A549 (cell line): ENCODE measurements around the gene PRKN. TPM values are rescaled to one million over a fixed set of nuclear protein-coding genes. Genes with fewer than 3 reads are reported as not detected.

Experiments
- ATAC-seq, 2 experiments: fragments of 200-7000 bp in 1 of 2; fragments of >200 bp in 1 of 2; cut with Nextera tagmentation in 1 of 2; cut with Tn5 transposase in 1 of 2; 3 replicates each; pipeline versions ENCODE4 v1.8.0 to v1.9.1; 2018 to 2020; ENCODE audit warnings: mild to moderate bottlenecking in 1 of 2, moderate library complexity in 1 of 2
- CTCF ChIA-PET: fragments of 300-600 bp; sonication (Branson Sonifier 250); formaldehyde crosslinking; extraction: SDS; loops from one replicate; lab custom pipeline; 2021; ENCODE audit warnings: antibody characterized with exemption, inconsistent platforms; lab: Yijun Ruan, JAX
- POLR2A ChIA-PET: fragments of 350-600 bp; formaldehyde crosslinking; extraction: SDS; loops from one replicate; lab custom pipeline; 2021; ENCODE audit warnings: antibody characterized with exemption, inconsistent platforms; lab: Yijun Ruan, JAX
- DNase-seq, 2 experiments: peaks; one replicate each; pipeline versions ENCODE4 v3.0.0 to v3.0.0-alpha.2; 2011 to 2016; ENCODE audit warnings: low read depth in 1 of 2, low spot score in 1 of 2
- FAIRE-seq: peaks from 2 replicates; lab custom pipeline; 2011; peaks lifted over from hg19 to GRCh38; lab: Jason Lieb, UNC
- H3K27ac ChIP-seq, 2 experiments: fragments of >200 bp; sonication (Bioruptor Twin); formaldehyde crosslinking; 3 replicates each; pipeline ENCODE4 v1.5.1; 2016 to 2017
- H3K4me1 ChIP-seq: fragments of >200 bp; sonication (Bioruptor Twin); formaldehyde crosslinking; 3 replicates; pipeline ENCODE4 v1.6.1; 2016
- H3K4me2 ChIP-seq: fragments of >200 bp; sonication (Bioruptor Twin); formaldehyde crosslinking; 3 replicates; pipeline ENCODE4 v1.6.1; 2016
- H3K4me3 ChIP-seq: fragments of >200 bp; sonication (Bioruptor Twin); formaldehyde crosslinking; 3 replicates; pipeline ENCODE4 v1.5.1; 2016
- H3K9me3 ChIP-seq: fragments of >200 bp; sonication (Bioruptor Twin); formaldehyde crosslinking; 3 replicates; pipeline ENCODE4 v1.6.1; 2016
- FOSL2 ChIP-seq, 2 experiments: fragments of 450-650 bp in 1 of 2; fragments of >200 bp in 1 of 2; sonication (Bioruptor Twin) in 1 of 2; formaldehyde crosslinking; IDR thresholded peaks; 2 replicates each; pipeline versions ENCODE4 v1.5.0 to v1.6.1; 2016 to 2020; ENCODE audit warnings: mild to moderate bottlenecking in 1 of 2, moderate library complexity in 1 of 2
- GATA3 ChIP-seq: IDR thresholded peaks from 2 replicates; pipeline ENCODE4 v1.6.1; 2012; ENCODE audit warnings: borderline replicate concordance
- KDM1A ChIP-seq: fragments of 200-600 bp; sonication (generic); IDR thresholded peaks from 2 replicates; pipeline ENCODE4 v1.6.1; 2016; ENCODE audit warnings: low read depth, mild to moderate bottlenecking
- MAFK ChIP-seq: fragments of 450-650 bp; IDR thresholded peaks from 2 replicates; pipeline ENCODE4 v1.6.1; 2014; ENCODE audit not compliant: partially characterized antibody
- MAZ ChIP-seq: fragments of 150-350 bp; IDR thresholded peaks from 2 replicates; pipeline ENCODE4 v1.6.1; 2014; ENCODE audit warnings: antibody characterized with exemption, low read depth, low read length, borderline replicate concordance
- NFE2L2 ChIP-seq: fragments of 150-350 bp; conservative IDR thresholded peaks from 2 replicates; pipeline ENCODE4 v1.6.1; 2014; ENCODE audit warnings: low read length
- NR3C1 ChIP-seq: fragments of >200 bp; sonication (Bioruptor Twin); formaldehyde crosslinking; IDR thresholded peaks from 3 replicates; pipeline ENCODE4 v1.6.1; 2017
- POLR2AphosphoS2 ChIP-seq: conservative IDR thresholded peaks from 2 replicates; pipeline ENCODE4 v1.6.1; 2012; ENCODE audit warnings: low read length, improper control_type of control experiment, inconsistent platforms
- RAD21 ChIP-seq, 2 experiments: fragments of >200 bp in 1 of 2; sonication (Bioruptor Twin) in 1 of 2; formaldehyde crosslinking in 1 of 2; IDR thresholded peaks in 1 of 2; conservative IDR thresholded peaks in 1 of 2; 2 replicates in 1 of 2; 3 replicates in 1 of 2; pipeline ENCODE4 v1.6.1; 2012 to 2018; ENCODE audit warnings: inconsistent platforms in 1 of 2
- RARB ChIP-seq: fragments of 250-450 bp; sonication (Bioruptor Pico); IDR thresholded peaks from 2 replicates; pipeline ENCODE4 v1.8.0; 2021; ENCODE audit warnings: mild to moderate bottlenecking, moderate library complexity
- RFX5 ChIP-seq: fragments of 450-650 bp; IDR thresholded peaks from 2 replicates; pipeline ENCODE4 v1.7.1; 2014; ENCODE audit warnings: antibody characterized with exemption, mild to moderate bottlenecking, moderate library complexity
- ZNF302 ChIP-seq: fragments of 250-450 bp; sonication (Bioruptor Pico); IDR thresholded peaks from 2 replicates; pipeline ENCODE4 v1.9.0; 2021; ENCODE audit warnings: inconsistent platforms, mild to moderate bottlenecking, moderate library complexity
- WGBS: methylation state at CpG from one replicate; pipeline ENCODE4 v1.1.6; 2017; ENCODE audit errors: missing lambda C conversion rate; 5-methylcytosine and 5-hydroxymethylcytosine counted together
- polyA plus RNA-seq, 4 experiments: library from polyadenylated mRNA; depleted of rRNA in 3 of 4; stranded (reverse); fragments of >200 nt; fragmentation: RNase III in 1 of 4; extraction: RNeasy Plus Mini Kit Qiagen cat#74134 plus additional on column Dnase treatment in 1 of 4; gene quantifications; 2 replicates in 3 of 4; 3 replicates in 1 of 4; pipeline ENCODE4 v1.2.3, GENCODE V29; 2011 to 2017
- TF ChIP-seq, protein P1 (sequence below): IDR thresholded peaks from 2 replicates; pipeline ENCODE4 v1.6.1; 2012
- TF ChIP-seq, protein P2 (sequence below): fragments of 450-650 bp; IDR thresholded peaks from 2 replicates; pipeline ENCODE4 v1.6.1; 2014; ENCODE audit warnings: antibody characterized with exemption

The PRKN gene
- polyA plus RNA-seq, 2 of the 4 experiments (the other 2 are of a cell fraction) = 0.36 to 0.39 TPM

DNA sequence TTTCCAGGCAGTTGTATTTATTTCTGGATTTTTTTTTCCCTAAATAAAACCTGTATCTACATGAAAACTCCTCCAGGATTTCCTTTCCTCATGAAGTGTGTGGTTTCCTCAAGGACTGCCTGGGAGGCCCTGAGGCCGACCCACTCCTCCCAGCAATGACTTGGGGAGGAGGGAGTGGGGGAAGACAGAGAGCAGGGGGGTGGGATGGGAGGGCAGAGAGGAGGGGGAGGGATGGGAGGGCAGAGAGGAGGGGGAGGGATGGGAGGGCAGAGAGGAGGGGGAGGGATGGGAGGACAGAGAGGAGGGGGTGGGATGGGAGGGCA is 1291.9 kb downstream of the PRKN start (continued):
- TF ChIP-seq MAZ (no peak), RARB (CRISPR knock-in tag) (no peak)

- H3K4me2 ChIP-seq = peak overlapping the region; percentile 74
- DNase-seq = peak in 1 of 2 experiments; percentile 66
- no peaks in the 10 kb centered on the region for H3K9me3 ChIP-seq
- ATAC-seq = peak; percentile 60 to 81
- CTCF ChIA-PET = interaction anchor here (2.3 kb wide), 1 partner anchor 17 kb away, joined by 13 read pairs; no protein-coding TSS in a partner anchor
- POLR2A ChIA-PET = no interaction called here
- FAIRE-seq = no peak
- WGBS = 8% methylated on average over 9 of the region's 9 CpGs
- no peak; the same call in 1 of the 2 replicates for TF ChIP-seq GATA3
- TF ChIP-seq NR3C1 = no peak
- TF ChIP-seq RFX5 = no peak
- TF ChIP-seq, protein P1, sequence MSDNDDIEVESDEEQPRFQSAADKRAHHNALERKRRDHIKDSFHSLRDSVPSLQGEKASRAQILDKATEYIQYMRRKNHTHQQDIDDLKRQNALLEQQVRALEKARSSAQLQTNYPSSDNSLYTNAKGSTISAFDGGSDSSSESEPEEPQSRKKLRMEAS = peak; percentile 55
- TF ChIP-seq, protein P2, sequence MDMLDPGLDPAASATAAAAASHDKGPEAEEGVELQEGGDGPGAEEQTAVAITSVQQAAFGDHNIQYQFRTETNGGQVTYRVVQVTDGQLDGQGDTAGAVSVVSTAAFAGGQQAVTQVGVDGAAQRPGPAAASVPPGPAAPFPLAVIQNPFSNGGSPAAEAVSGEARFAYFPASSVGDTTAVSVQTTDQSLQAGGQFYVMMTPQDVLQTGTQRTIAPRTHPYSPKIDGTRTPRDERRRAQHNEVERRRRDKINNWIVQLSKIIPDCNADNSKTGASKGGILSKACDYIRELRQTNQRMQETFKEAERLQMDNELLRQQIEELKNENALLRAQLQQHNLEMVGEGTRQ = no peak
- TF ChIP-seq FOSL2 (IDR thresholded peaks at IDR 0.05) = no peak
- TF ChIP-seq FOSL2 (CRISPR knock-in tag; IDR thresholded peaks at IDR 0.05) = peak; percentile 27; the same call in 1 of the 2 replicates
- no peak for TF ChIP-seq ZNF302 (CRISPR knock-in tag)
- TF ChIP-seq NFE2L2 = no peak
- H3K4me3 ChIP-seq = peak overlapping the region; percentile 27; the same call in 1 of the 3 replicates
- H3K27ac ChIP-seq = peak overlapping the region; percentile 79 to 95
- peaks cover 47% of the 10 kb centered on the region for H3K4me1 ChIP-seq
Observed at GRCh38 chr6:161434921-161435747, 1292.4 kb downstream of the PRKN start.

DNA sequence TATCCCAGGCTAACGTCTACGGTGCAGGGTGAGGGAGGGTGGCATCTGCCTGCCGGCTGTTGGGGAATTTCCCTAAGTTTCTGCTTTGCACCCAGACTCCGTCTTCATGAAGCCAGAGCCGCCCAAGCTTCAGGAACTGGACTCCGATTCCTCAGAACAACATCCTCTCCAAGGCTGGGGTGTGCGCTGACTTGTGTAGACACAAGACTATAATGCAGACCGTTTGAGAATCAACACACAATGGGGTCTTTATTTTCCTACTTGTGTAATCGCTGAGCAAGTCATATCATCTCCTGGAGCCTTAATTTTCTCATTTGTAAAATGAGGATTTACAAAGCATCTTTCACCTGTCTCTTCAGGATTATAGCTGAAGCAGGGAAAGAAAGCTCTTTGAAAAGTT is 1293.2 kb downstream of the PRKN start:
- DNase-seq (no peak), ATAC-seq (no peak), FAIRE-seq (no peak)
- 63% methylated on average over 9 of the region's 9 CpGs for WGBS
- TF ChIP-seq RARB (CRISPR knock-in tag) (no peak), POLR2AphosphoS2 (no peak)
- TF ChIP-seq, protein P2 = no peak
- TF ChIP-seq, all 56 proteins: peak for 0
- Histone ChIP-seq H3K9me3 (no peaks in the 10 kb centered on the region), H3K27ac (peak overlapping the region; percentile 79 to 95), H3K4me3 (no peak overlapping the region), H3K4me1 (peaks cover 44% of the 10 kb centered on the region), H3K4me2 (peak overlapping the region; percentile 74)
- POLR2A ChIA-PET = no interaction called here
- CTCF ChIA-PET = interaction anchor here (2.3 kb wide), 1 partner anchor 16 kb away, joined by 13 read pairs; no protein-coding TSS in a partner anchor

- TF ChIP-seq KDM1A (no peak), MAFK (peak; percentile 50)
- ChIA-PET POLR2A (no interaction called here), CTCF (interaction anchor here (1.2 to 1.3 kb wide), 2 partner anchors 14 to 65 kb away, joined by 4 read pairs; no protein-coding TSS in a partner anchor)
- WGBS = 92% methylated on average over 3 of the region's 3 CpGs
- Histone ChIP-seq H3K4me1 (peaks cover 31% of the 10 kb centered on the region), H3K4me3 (no peak overlapping the region), H3K27ac (peak overlapping the region in 1 of 2 experiments; percentile 43; a peak in 1 of 6 replicates), H3K9me3 (no peaks in the 10 kb centered on the region), H3K4me2 (no peak overlapping the region)
- ATAC-seq (no peak), DNase-seq (no peak), FAIRE-seq (no peak)
Observed at GRCh38 chr6:161432546-161432945, 1295.0 kb downstream of the PRKN start.

DNA sequence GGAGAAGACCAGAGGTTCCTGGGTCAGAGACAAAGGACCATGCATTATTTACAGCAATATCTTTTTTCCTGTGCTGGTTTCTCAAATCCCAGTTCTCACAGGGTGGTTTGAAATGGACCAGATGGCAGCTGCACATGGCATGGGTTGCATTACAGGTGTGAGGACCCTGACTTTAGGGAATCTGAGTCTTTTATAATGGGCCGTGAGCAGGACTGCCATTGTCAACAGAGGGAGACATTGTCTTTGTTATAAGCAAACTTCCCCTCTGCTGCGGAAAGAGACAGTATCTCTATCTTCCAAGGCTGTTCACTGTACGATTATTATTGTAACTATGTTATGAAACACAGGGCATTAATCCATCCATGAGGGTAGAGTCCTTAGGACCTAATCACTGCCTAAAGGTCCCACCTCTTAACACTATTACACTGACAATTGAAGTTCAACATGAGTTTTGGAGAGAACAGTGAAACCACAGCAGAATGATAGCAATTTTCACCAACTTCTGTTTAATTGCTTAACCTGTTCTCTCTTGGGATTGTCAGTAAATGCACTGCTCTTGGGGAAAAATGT is 1297.6 kb downstream of the PRKN start:
- POLR2A ChIA-PET = no interaction called here
- ATAC-seq = peak in 1 of 2 experiments; percentile 62; a peak in 2 of 6 replicates
- CTCF ChIA-PET = interaction anchor here (0.5 to 2.8 kb wide), 2 partner anchors 12 to 71 kb away, joined by 4 to 13 read pairs; no protein-coding TSS in a partner anchor

More for the DNA sequence above, 1297.6 kb downstream of the PRKN start:
- Histone ChIP-seq H3K4me2 (no peak overlapping the region), H3K27ac (no peak overlapping the region), H3K4me1 (peaks cover 14% of the 10 kb centered on the region), H3K9me3 (no peaks in the 10 kb centered on the region; the same call in 2 of the 3 replicates), H3K4me3 (no peak overlapping the region)
- WGBS = 78% methylated on average over 3 of the region's 3 CpGs
- DNase-seq = peak in 1 of 2 experiments; percentile 27
- no peak for FAIRE-seq
- TF ChIP-seq RAD21 (conservative IDR thresholded peaks at IDR 0.05 in 1 of 2, IDR thresholded peaks at IDR 0.05 in 1 of 2) (peak; percentile 35 to 55; a peak in 3 of 5 replicates), ZNF302 (CRISPR knock-in tag) (no peak)
